Measurements from ENCODE around the gene ACLY.
"Not testable (repeated sequence)": the region's sequence is repeated elsewhere in the genome, so short reads cannot be mapped to it uniquely, and the experiment has no call there.

ACLY gene

GRCh38 chr17:41864836-41865595, 53.7 kb downstream of the ACLY start, which contains the start of gene KLHL11:
Gene KLHL11, minus strand, starts transcription at chr17:41865423. Its CDS starts 53 bp downstream, at chr17:41865370.
- DNase-seq, result peak; percentile 97
- peak within 1 kb of the TSS; percentile 95 for H3K4me3 ChIP-seq (ENCODE audit: low read depth, low read length)
- TF ChIP-seq, protein P1, sequence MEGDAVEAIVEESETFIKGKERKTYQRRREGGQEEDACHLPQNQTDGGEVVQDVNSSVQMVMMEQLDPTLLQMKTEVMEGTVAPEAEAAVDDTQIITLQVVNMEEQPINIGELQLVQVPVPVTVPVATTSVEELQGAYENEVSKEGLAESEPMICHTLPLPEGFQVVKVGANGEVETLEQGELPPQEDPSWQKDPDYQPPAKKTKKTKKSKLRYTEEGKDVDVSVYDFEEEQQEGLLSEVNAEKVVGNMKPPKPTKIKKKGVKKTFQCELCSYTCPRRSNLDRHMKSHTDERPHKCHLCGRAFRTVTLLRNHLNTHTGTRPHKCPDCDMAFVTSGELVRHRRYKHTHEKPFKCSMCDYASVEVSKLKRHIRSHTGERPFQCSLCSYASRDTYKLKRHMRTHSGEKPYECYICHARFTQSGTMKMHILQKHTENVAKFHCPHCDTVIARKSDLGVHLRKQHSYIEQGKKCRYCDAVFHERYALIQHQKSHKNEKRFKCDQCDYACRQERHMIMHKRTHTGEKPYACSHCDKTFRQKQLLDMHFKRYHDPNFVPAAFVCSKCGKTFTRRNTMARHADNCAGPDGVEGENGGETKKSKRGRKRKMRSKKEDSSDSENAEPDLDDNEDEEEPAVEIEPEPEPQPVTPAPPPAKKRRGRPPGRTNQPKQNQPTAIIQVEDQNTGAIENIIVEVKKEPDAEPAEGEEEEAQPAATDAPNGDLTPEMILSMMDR (IDR thresholded peaks at IDR 0.05; ENCODE audit: low read depth, low read length), result no peak; the same call in 1 of the 2 replicates
- peak within 1 kb of the TSS; percentile 91 for H3K27ac ChIP-seq
- H3K9me3 ChIP-seq (ENCODE audit: severe bottlenecking), result no peaks in the 10 kb centered on the region
- peaks cover 42% of the 10 kb centered on the region for H3K36me3 ChIP-seq
- no peaks in the 10 kb centered on the region for H3K27me3 ChIP-seq (ENCODE audit: insufficient read depth, low read depth, severe bottlenecking)

- Histone ChIP-seq H3K27ac (peak overlapping the region; percentile 91), H3K27me3 (ENCODE audit: insufficient read depth, low read depth, severe bottlenecking) (no peaks in the 10 kb centered on the region), H3K4me3 (ENCODE audit: low read depth, low read length) (peak overlapping the region; percentile 95), H3K9me3 (ENCODE audit: severe bottlenecking) (no peaks in the 10 kb centered on the region), H3K36me3 (peaks cover 36% of the 10 kb centered on the region)
- TF ChIP-seq, protein P1 (IDR thresholded peaks at IDR 0.05; ENCODE audit: low read depth, low read length), result no peak
- no peak for DNase-seq
Measured at GRCh38 chr17:41864498-41864835, 54.3 kb downstream of the ACLY start.

- TF ChIP-seq, protein P1 (IDR thresholded peaks at IDR 0.05; ENCODE audit: low read depth, low read length), result no peak
- H3K27ac ChIP-seq, result no peak overlapping the region
- DNase-seq, result no peak
- no peaks in the 10 kb centered on the region for H3K27me3 ChIP-seq (ENCODE audit: insufficient read depth, low read depth, severe bottlenecking)
- no peaks in the 10 kb centered on the region for H3K9me3 ChIP-seq (ENCODE audit: severe bottlenecking)
- H3K36me3 ChIP-seq, result peaks cover 26% of the 10 kb centered on the region
- H3K4me3 ChIP-seq (ENCODE audit: low read depth, low read length), result no peak overlapping the region; the same call in 1 of the 2 replicates
Measured at GRCh38 chr17:41863074-41863848, 55.5 kb downstream of the ACLY start.

- Histone ChIP-seq H3K4me3 (ENCODE audit: low read depth, low read length) (no peak overlapping the region), H3K27ac (peak overlapping the region; percentile 55), H3K36me3 (peaks cover 14% of the 10 kb centered on the region), H3K9me3 (ENCODE audit: severe bottlenecking) (no peaks in the 10 kb centered on the region), H3K27me3 (ENCODE audit: insufficient read depth, low read depth, severe bottlenecking) (no peaks in the 10 kb centered on the region)
- TF ChIP-seq, protein P1 (IDR thresholded peaks at IDR 0.05; ENCODE audit: low read depth, low read length), result no peak
- peak; percentile 58 for DNase-seq
Measured at GRCh38 chr17:41860254-41860931, 58.4 kb downstream of the ACLY start.

- H3K27ac ChIP-seq; H3K27me3 ChIP-seq (ENCODE audit: insufficient read depth, low read depth, severe bottlenecking); DNase-seq; H3K4me3 ChIP-seq (ENCODE audit: low read depth, low read length); H3K9me3 ChIP-seq (ENCODE audit: severe bottlenecking): not testable (repeated sequence)
- peaks cover 67% of the 10 kb centered on the region for H3K36me3 ChIP-seq
Measured at GRCh38 chr17:41851382-41851781, 67.4 kb downstream of the ACLY start.
